Large intestine (tissue), 3 donors: ENCODE measurements around the gene NEK7. TPM values are rescaled to one million over a fixed set of nuclear protein-coding genes. Genes with fewer than 3 reads are reported as not detected.
"Not testable (repeated sequence)": the region's sequence is repeated elsewhere in the genome, so short reads cannot be mapped to it uniquely, and the experiment has no call there.

Source experiments
- DNase-seq, 2 donors: peaks; one replicate each; pipeline versions ENCODE4 v3.0.0 to v3.0.0-alpha.2; 2013
- H3K27ac ChIP-seq: one replicate; pipeline ENCODE4 v1.5.1; 2013; ENCODE audit warnings: low read length
- H3K27me3 ChIP-seq: 2 replicates; pipeline ENCODE4 v1.6.1; 2013; ENCODE audit warnings: low read length; ENCODE audit not compliant: control insufficient read depth, insufficient read depth
- H3K36me3 ChIP-seq: 2 replicates; pipeline ENCODE4 v1.6.1; 2013; ENCODE audit warnings: low read length; ENCODE audit not compliant: control insufficient read depth, insufficient read depth
- H3K4me1 ChIP-seq: one replicate; pipeline ENCODE4 v1.6.1; 2013; ENCODE audit warnings: low read length; ENCODE audit not compliant: control insufficient read depth, insufficient read depth
- H3K4me3 ChIP-seq: one replicate; pipeline ENCODE4 v1.5.1; 2013; ENCODE audit warnings: low read length
- H3K9me3 ChIP-seq: one replicate; pipeline ENCODE4 v1.6.1; 2013; ENCODE audit warnings: mild to moderate bottlenecking, low read depth, low read length, moderate library complexity; ENCODE audit not compliant: control insufficient read depth
- WGBS: methylation state at CpG from one replicate; pipeline ENCODE4 v1.1.5; 2013; ENCODE audit warnings: low lambda C conversion rate; ENCODE audit not compliant: insufficient coverage; 5-methylcytosine and 5-hydroxymethylcytosine counted together
- polyA plus RNA-seq: library from polyadenylated mRNA; unstranded; fragments of 120-200 nt; gene quantifications from one replicate; pipeline ENCODE4 v1.2.1, GENCODE V29; 2013

The NEK7 gene
- polyA plus RNA-seq, 1 donor, result 43.2 TPM

- DNase-seq, result no peak
- Histone ChIP-seq H3K9me3 (no peaks in the 10 kb centered on the region), H3K4me1 (no peaks in the 10 kb centered on the region), H3K36me3 (no peaks in the 10 kb centered on the region), H3K27me3 (no peaks in the 10 kb centered on the region), H3K4me3 (no peak overlapping the region), H3K27ac (no peak overlapping the region)
- WGBS, result 100% methylated on average over 1 of the region's 2 CpGs
Observed at GRCh38 chr1:198119906-198120305, 36.9 kb upstream of the NEK7 start.

- no peak for DNase-seq
- Histone ChIP-seq H3K9me3 (no peaks in the 10 kb centered on the region), H3K4me1 (no peaks in the 10 kb centered on the region), H3K27me3 (no peaks in the 10 kb centered on the region), H3K27ac (no peak overlapping the region), H3K4me3 (no peak overlapping the region), H3K36me3 (no peaks in the 10 kb centered on the region)
- 100% methylated on average over 1 of the region's 3 CpGs for WGBS
Observed at GRCh38 chr1:198121056-198121826, 35.6 kb upstream of the NEK7 start.

- H3K36me3 ChIP-seq, result no peaks in the 10 kb centered on the region
- no CpG with 5 or more reads among the region's 1 CpG for WGBS
- H3K27ac ChIP-seq, result no peak overlapping the region
- no peaks in the 10 kb centered on the region for H3K9me3 ChIP-seq
- H3K27me3 ChIP-seq, result no peaks in the 10 kb centered on the region
- H3K4me1 ChIP-seq, result no peaks in the 10 kb centered on the region
- no peak overlapping the region for H3K4me3 ChIP-seq
- DNase-seq, result no peak
Observed at GRCh38 chr1:198122693-198123092, 34.1 kb upstream of the NEK7 start.

- Histone ChIP-seq H3K27ac (no peak overlapping the region), H3K4me3 (no peak overlapping the region), H3K27me3 (no peaks in the 10 kb centered on the region), H3K36me3 (no peaks in the 10 kb centered on the region), H3K9me3 (no peaks in the 10 kb centered on the region), H3K4me1 (no peaks in the 10 kb centered on the region)
- no peak for DNase-seq
- WGBS, result 31% methylated on average over 2 of the region's 2 CpGs
Observed at GRCh38 chr1:198123133-198123532, 33.7 kb upstream of the NEK7 start.

GRCh38 chr1:198124673-198125072, 32.1 kb upstream of the NEK7 start:
- Histone ChIP-seq H3K9me3 (no peaks in the 10 kb centered on the region), H3K27me3 (no peaks in the 10 kb centered on the region), H3K4me3 (no peak overlapping the region), H3K36me3 (no peaks in the 10 kb centered on the region), H3K27ac (no peak overlapping the region), H3K4me1 (no peaks in the 10 kb centered on the region)
- DNase-seq, result no peak
- WGBS, result 75% methylated on average over 1 of the region's 1 CpG

GRCh38 chr1:198125995-198126735, 30.6 kb upstream of the NEK7 start:
- Histone ChIP-seq H3K27me3 (no peaks in the 10 kb centered on the region), H3K27ac (no peak overlapping the region), H3K4me1 (no peaks in the 10 kb centered on the region), H3K4me3 (no peak overlapping the region), H3K9me3 (no peaks in the 10 kb centered on the region), H3K36me3 (no peaks in the 10 kb centered on the region)
- no peak for DNase-seq
- WGBS, result 36% methylated on average over 1 of the region's 1 CpG

GRCh38 chr1:198128533-198128932, 28.3 kb upstream of the NEK7 start:
- DNase-seq, result no peak
- no peaks in the 10 kb centered on the region for H3K27me3 ChIP-seq
- no peak overlapping the region for H3K27ac ChIP-seq
- H3K4me3 ChIP-seq, result no peak overlapping the region
- H3K9me3 ChIP-seq, result no peaks in the 10 kb centered on the region
- no peaks in the 10 kb centered on the region for H3K4me1 ChIP-seq
- H3K36me3 ChIP-seq, result no peaks in the 10 kb centered on the region

- H3K27me3 ChIP-seq, H3K9me3 ChIP-seq, DNase-seq, H3K4me3 ChIP-seq, H3K36me3 ChIP-seq, H3K4me1 ChIP-seq, H3K27ac ChIP-seq: not testable (repeated sequence)
- WGBS, result no CpG with 5 or more reads among the region's 11 CpGs
Observed at GRCh38 chr1:198130053-198130452, 26.7 kb upstream of the NEK7 start.

- Histone ChIP-seq H3K4me1 (no peaks in the 10 kb centered on the region), H3K27ac (no peak overlapping the region), H3K9me3 (no peaks in the 10 kb centered on the region), H3K27me3 (no peaks in the 10 kb centered on the region), H3K4me3 (no peak overlapping the region), H3K36me3 (no peaks in the 10 kb centered on the region)
- WGBS, result 83% methylated on average over 1 of the region's 6 CpGs
- DNase-seq, result no peak
Observed at GRCh38 chr1:198132060-198132781, 24.6 kb upstream of the NEK7 start.

GRCh38 chr1:198134252-198134651, 22.5 kb upstream of the NEK7 start:
- H3K4me3 ChIP-seq, result no peak overlapping the region
- DNase-seq, result no peak
- WGBS, result 100% methylated on average over 1 of the region's 2 CpGs
- no peaks in the 10 kb centered on the region for H3K27me3 ChIP-seq
- no peaks in the 10 kb centered on the region for H3K4me1 ChIP-seq
- no peaks in the 10 kb centered on the region for H3K9me3 ChIP-seq
- no peaks in the 10 kb centered on the region for H3K36me3 ChIP-seq
- H3K27ac ChIP-seq, result no peak overlapping the region
